Measurements from ENCODE around the gene G6PC2.
"Not testable (repeated sequence)": the region's sequence is repeated elsewhere in the genome, so short reads cannot be mapped to it uniquely, and the experiment has no call there.

The G6PC2 gene

GRCh38 chr2:168907940-168908662 is 7.0 kb downstream of the G6PC2 start:
- DNase-seq: no peak

DNA sequence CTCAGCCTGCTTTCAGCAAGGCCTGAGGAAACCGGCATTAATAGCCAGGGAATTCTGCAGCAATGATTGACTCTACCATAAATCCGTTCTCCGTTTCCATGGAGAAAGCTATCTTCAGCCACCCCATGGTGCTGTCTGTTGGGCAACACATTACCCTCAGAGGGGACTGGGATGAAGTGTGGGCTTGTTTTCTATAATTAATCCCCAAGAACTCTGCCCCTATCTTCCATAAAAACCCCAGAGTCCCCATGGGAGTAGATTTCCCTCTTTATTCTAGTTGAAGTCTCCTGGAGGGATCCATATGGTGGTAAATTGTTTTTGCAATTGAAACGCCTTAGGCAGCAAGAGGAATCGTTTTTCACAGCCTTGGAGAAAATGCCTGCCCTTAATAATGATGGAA is 9.2 kb downstream of the G6PC2 start:
- no peak for DNase-seq

DNA sequence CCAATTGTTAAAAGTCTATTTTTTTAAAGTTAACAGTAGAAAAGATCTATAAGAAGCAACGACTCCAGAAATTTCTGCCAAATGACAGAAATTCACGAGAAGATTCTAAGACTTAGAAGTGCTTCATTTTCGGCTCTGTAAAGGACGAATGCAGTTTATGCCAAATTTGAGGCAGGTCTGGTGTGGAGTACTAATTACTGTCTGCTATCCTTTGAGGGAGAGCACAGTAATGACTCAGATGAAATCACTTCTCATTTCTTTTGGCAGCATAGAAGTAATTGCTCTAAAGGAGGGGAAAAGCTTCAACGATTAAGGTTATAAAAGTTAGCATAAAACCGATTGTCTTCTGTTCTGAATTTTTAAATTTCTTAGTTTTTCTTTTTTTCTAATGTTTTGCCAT is 11.4 kb downstream of the G6PC2 start:
- DNase-seq: no peak

- no peak for DNase-seq
These were observed 11.8 kb downstream of the G6PC2 start for GRCh38 chr2:168912901-168913369.

DNA sequence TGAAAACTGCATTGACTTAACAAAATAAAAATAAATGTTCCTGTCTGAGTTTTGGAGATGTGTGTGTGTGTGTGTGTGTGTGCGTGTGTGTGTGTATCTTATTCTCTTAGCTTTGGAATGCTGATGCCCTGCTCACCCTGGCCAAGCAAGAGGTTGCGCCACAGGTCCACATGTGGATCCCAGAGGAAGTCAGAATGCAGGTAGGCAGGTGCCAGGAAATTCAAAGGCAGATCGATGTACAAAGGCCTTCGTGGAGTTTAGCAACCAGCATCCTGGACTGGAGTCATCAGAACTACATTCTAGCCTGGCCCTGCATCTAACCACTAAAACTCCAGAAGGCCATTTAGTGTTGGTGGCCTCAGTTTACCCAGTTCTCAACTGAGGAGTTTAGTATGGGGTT is 12.4 kb downstream of the G6PC2 start:
- DNase-seq: no peak

DNA sequence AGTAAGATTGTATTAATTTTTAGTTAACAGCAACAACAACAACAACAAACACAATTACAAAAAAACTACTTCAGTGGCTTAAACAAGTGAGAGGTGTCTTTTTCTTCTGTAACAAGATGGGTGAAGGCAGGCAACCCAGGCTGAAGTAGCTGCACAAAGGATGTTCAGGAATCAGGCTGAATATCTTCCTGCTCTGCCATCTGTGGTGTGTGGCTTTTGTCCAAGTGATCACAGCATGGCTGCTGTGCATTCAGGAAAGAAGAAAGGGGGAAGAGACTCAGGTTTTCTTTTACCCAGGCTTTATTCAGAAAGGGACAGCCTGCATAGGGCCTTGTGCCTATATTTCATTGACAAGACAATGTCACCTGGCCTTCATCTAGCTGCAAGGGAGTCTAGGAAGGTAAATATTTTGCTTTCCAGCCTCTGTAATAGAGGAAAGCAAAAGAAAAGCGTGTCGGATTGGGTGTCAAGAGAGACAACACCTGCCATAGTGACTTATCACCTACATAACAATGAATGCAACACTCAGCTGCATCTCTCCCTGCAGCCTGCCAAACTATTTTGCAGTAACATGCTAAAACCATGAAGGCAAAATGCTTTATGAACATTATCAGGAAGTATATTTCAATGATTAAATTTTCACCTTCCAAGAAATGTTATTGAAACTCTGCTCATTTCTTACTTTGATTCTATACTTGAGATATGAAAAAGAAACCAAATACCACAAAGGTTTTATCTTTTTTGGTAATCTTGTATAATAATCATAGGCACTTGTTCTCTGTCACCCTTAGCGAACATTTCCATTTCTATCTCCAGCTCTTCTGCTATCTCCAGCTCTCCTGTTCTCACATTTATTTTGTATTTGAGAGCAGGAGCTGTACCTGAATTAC is 14.6 kb downstream of the G6PC2 start:
- DNase-seq: no peak

DNA sequence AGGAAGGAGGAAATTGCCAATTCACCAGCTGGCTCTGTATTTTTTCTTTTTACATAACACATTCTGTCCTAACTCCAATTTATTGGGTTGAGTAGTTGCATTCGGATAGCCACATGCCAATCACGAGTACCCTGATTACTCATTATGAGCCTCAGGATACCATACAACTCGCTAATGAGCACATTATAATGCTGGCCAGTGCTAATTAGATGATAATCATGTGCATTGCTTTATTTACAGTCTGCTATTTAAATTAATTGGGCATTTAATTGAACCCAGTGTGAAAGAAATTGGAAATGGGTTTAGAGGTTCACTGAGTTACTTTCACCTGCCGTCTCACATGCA is 15.2 kb downstream of the G6PC2 start:
- DNase-seq: no peak

DNA sequence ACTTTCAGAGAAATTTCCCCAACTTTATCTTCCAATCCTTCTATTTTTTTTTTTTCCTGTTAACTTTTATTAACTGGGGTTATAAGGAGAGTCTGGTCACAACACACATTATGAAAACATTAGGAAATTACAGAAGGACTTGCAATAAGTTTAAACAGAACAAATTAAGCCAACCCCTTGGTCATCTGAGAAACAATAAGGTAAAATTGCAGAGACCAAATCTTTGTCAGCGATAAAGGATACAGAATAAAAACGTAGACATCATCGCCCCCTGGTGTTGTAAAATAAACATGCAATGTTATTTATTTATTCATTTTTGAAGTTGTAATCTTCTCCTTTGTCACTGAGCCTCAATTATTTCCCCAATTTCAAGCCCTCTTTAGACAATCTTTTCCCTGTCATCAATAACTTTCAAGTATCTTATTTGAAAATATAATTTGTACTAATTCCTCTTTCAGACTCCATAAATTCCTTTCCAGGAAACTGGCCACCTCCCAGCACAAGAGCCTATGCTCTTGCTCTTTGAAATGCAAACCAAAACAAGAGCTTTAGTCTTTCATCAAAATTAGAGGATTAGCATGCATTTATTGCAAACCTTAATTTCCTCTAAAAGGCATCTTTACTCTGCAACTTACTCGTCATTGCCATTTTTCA is 19.5 kb downstream of the G6PC2 start:
- DNase-seq: no peak

- DNase-seq: no peak
These were observed 25.7 kb downstream of the G6PC2 start for GRCh38 chr2:168926621-168927386.

GRCh38 chr2:168928113-168928831 is 27.2 kb downstream of the G6PC2 start:
- no peak for DNase-seq

DNA sequence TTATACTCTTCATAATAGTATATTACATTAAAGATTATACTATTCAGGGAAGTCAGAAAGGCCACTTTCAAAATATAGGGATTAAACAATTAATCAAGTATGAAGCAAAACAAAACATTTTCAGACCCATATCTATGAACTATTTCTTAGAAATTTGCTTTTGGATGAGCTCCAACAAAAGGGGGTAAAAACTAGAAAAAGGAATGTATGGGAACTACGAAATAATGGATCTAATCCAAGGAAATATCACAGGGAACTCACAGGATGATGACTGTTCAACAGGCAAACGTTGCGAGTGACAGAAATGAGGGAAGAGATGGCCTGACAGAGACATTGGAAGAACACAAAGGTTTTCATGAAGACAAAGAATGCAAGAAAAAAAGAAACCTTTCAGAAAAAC is 27.9 kb downstream of the G6PC2 start:
- no peak for DNase-seq

DNA sequence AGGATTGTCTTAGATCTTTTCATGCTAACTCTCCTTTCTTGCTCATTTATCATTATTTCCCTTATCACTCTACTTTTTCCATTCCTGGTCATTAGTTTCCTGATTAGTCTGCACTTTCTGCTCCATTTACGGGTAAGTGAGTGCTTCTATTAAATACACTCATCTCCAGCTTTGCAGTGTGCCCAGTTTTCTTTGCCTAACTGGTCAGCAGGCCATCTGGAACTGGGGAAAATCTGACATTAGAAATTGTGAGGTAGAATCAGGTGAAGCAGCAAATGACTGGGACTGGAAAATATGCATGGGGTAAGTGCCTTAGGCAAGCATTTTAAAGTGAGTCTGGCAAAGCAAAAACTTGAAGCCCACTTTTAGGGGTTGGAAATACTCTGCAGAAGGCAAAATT is 29.2 kb downstream of the G6PC2 start:
- DNase-seq: no peak

DNA sequence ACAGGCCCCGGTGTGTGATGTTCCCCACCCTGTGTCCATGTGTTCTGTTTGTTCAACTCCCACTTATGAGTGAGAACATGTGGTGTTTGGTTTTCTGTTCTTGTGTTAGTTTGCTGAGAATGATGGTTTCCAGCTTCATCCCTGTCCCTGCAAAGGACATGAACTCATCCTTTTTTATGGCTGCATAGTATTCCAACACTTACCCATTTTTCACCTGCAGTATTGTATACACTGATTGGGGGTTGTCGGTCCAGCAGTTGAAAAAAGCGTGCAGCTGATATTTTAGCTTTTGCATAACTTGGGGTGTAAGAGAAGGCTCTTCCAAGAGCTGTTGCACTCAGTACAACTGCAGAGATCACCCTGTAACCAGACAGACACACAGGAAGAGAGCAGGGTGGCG is 31.1 kb downstream of the G6PC2 start:
- DNase-seq: not testable (repeated sequence)

DNA sequence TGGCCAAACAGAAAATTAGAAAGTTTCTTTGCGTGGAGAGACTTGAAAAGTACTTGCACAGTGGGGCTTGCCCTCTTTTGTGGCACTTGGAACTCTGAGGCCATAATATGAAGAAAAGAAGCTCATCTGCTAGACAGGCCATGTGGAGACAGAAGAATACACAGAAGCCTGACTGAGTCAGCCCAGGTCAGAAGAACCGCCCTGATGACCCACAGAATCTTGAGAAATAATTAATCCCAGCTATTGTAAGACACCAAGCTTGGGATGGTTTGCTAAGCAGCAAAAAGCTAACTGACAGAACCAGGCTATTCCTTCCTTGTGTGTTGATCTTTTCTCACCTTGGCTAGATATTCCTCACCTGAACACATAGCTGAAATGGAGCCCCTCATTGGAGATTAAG is 33.7 kb downstream of the G6PC2 start:
- DNase-seq: no peak

DNA sequence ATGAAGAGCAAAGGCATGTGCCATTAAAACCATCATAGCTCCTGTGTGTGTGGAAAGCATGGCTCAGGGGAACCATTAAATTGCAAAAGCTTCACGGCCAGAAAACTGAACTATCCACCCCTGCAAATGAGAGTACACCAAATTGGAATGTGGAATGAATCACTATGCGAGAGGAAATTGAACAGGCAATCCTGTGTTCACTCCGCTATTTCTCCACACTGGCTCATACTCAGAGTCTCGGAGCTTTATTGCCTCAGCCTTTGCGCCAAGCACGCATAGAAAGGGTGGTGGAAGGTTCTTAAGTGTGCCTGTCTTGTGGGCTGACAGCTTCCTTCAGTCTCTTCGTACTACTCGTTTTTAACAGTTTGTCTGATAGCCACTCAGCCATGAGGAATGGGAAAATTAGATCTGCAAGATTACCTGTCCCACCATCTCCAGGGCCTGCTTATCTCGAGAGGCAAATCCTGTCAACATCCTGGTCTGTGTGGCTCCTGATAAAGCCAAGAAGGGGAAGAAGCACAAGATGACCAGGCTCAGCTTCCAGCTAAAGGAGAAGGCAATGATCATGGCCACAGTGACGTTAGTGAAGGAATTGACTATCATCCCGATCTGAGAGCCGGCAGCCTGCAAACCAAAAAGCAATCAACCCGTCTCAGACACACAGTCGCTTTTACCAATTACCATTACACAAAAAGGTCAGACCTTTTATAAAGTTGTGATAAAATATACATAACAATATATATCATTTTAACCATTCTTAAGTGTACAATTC is 34.9 kb downstream of the G6PC2 start:
- no peak for DNase-seq

GRCh38 chr2:168939061-168939460 is 38.0 kb downstream of the G6PC2 start:
- no peak for DNase-seq

GRCh38 chr2:168939918-168940317 is 38.8 kb downstream of the G6PC2 start:
- no peak for DNase-seq

DNA sequence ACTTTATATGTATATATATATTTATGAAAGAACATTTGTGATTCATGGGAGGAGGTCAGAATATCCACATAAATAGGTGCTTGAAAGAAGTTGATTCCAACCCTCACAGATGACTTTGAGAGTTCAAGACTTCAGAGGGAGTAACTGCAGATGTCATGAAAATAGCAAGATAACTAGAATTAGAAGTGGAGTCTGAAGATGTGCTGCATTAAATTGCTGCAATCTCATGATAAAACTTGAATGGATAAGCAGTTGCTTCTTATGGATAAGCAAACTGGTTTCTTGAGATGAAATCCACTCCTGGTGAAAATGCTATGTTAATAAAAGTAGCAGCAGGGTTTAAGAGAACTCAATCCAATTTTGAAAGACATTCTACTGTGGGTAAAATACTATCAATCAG is 40.2 kb downstream of the G6PC2 start:
- no peak for DNase-seq

DNA sequence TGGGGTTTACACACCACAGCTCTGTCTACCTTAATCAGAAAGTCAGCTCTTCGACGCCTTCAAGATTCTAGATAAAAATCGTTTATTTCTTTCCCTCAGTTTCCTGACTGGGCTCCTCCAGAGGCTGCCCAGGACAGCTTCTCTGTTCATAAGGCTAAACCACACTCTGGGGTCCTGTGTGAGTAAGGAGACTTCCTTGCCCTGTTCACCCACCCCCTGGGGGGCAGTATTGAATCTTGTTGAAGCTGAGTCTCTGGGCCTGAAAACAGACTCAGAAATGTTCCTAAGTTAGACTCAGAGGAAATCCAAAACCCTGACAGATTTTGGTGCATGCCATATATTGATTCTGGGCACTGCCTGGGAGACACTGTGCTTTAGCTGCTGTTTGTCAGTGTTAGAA is 43.0 kb downstream of the G6PC2 start:
- no peak for DNase-seq

GRCh38 chr2:168945508-168945907 is 44.4 kb downstream of the G6PC2 start:
- no peak for DNase-seq

DNA sequence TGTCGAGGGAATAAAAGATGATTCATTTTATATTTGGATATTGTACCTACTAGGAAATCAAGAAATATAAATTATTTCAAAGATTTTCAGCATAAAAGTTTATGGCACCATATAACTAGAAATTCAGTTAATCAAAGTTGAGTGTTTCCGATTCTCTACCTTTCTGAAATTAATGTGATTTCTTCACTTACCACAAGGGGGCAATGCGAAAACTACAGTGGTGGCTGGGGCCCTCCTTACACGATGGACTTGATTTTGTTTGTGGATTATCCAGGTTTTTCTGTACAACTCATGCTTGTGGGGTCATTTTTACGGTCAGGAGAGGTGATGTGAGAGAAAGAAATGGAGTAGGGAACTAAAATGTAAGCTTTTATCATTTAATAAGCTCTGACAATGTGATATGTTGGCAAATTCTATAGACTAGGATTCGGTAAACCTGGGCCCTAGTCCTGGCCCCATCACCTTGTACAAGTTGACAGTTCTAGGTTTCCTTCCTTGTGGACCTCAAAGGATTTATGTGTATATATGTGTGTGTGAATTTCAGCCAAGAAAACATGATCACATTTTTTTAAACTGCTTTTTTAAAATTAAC is 47.6 kb downstream of the G6PC2 start:
- no peak for DNase-seq

Measured in DMS153 (cell line).